GM18861 (cell line): ENCODE measurements around the gene SLC41A3.

Experiments
- ATAC-seq: cut with Tn5 transposase; IDR thresholded peaks from one replicate; pipeline ENCODE4 v1.9.1; 2021; ENCODE audit not compliant: unreplicated experiment

SLC41A3 gene

DNA sequence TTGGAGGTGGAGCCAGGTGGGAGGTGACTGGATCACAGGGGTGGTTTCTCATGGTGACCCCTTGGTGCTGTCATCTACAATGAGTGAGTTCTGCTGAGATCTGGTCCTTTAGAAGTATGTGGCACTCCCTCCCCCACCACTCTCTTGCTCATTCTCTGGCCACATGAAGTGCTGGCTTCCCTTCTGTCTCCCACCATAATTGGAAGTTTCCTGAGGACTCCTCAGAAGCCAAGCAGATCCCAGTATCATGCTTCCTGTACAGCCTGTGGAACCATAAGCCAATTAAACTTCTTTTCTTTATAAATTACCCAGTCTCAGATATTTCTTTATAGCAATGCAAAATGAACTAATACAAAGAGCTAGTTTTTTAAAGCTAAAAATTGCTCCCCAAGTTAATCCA lies 54.7 kb downstream of the SLC41A3 start:
- no peak for ATAC-seq

DNA sequence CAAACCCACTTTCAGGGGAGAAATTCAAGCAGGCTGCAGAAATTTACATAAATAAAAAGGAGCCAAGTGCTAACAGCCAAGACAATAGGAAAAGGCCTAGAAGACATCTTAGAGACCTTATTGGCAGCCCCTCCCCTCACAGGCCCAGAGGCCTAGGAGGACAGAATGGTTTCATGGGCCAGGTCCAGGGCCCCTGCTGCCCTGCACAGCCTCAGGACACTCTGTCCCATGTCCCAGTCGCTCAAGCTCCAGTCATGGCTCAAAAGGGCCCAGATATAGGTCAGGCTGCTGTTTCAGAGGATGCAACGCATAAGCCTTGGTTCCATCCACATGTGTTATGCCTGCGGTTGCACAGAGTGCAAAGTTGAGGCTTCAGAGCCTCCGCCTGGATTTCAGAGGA lies 55.8 kb downstream of the SLC41A3 start:
- no peak for ATAC-seq

DNA sequence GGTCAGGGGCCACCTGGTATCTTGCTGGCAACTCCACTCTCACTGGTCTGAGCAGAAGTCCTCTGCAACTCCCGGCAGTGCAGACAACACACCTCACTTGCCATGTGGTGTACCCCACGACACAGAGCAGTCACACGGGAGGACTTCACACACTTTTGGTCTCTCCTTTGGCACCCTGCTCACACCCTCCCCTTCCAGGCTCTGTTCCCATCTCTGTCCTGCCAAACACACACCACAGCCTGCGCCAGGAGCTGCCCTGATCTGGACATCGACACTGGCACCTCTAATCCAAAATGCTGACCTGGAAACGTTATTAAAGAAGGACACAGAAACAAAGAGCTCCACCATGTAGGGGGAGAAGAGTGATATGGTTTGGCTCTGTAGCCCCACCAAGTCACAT lies 57.2 kb downstream of the SLC41A3 start:
- no peak for ATAC-seq

DNA sequence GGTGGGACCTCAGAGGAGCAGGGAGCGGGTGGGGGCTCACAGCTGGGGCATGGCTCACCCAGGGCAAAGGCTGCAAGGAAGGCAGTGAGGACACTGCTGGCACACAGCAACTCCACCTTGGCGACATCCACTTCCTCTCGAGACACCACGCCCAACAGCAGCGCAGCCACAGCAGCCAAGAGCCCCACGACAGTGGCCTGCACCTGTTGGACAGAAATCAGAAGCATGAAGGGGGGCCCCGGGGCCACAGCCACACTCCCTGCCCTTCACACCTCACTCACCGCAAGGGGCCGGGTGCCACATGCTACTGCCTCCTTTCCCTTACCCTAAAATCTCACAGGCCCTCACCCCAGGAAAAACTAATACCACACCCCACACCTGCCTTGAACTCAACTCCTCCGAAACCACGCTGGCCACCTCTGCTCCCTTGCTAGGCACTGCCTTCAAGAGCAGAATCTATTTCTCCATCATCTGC lies 57.6 kb downstream of the SLC41A3 start:
- no peak for ATAC-seq

DNA sequence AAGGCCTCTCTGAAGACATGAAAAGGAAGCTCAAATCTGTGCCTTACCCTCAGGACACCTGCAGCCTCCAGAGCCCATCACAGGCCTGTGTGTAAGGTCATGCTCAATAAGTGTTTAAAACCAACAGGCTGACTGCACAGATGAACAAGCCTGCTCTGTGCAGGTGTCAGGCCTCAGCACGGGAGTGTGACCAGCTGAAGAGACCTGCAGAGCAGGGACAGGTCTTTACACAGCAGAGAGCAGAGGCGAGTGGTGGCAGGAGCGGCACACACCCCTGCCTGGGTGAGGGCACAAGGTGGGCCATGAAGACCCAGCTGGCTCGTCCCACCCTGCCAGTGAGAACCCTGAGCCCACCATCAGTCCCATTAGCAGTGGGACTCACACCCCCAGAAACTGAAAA lies 58.1 kb downstream of the SLC41A3 start:
- no peak for ATAC-seq

DNA sequence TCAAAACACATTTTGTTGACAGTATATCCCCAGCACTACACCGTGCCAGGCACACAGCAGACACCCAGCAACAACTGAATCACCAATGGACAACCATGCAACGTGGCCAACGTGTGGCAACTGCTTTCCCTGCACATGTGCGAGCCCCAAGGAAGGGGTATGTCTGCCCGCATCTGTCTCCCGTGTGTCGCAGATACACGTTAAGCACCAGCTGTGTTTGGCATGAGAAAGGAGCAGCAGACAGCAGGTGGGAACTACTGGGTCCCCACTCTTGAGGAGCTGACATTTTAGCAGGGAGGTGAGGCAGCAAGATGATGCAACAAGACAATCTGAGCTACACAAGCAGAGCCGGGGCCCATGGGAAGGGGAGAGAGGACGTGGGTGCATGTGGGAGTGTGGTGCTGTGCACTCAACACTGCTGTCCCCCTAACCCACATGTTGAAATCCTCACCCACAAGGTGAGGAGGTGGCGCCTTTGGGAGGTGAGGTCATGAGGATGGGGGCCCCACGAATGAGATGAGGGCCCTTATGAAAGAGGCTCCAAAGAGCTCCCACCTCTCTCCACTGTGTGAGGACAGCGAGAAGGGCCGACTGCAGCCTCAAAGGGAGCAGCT lies 58.7 kb downstream of the SLC41A3 start:
- no peak for ATAC-seq

DNA sequence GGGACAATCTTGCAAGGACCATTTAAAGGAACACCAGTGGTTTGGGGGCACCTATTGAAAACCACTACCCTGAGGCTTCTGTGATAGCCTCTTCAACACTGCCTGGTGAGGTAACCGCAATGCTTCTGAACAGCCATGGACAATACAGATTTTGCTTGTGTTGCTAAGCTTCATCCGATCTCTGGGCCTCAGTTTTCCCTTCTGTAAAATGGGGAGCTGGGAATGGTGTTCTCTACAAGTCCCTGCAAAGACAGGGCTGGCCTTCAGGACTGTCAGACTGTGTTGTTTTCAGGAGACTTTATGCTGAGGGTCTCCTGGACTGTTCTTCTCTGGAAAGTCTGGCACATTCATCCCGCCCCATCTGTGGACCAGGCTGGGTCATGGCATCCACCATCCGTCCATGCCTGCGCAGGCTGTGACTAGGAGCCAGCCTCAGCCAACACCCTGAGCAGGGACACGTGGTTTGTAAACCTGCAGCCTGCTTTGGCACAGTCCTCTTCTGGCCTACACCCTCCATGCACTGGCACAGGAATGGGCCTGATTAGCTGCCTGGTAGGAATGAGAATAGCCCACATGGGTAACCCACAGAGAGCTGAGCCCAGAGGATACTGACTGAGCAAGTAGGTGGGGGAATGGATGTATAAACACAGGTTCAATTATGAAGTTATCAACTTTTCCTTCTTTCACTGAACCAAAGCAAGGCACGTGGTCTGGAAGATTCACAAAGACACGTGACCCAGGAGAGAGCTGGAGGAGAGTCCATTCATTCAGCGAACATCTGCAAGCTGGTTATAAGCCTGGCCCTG lies 59.7 kb downstream of the SLC41A3 start:
- no peak for ATAC-seq

DNA sequence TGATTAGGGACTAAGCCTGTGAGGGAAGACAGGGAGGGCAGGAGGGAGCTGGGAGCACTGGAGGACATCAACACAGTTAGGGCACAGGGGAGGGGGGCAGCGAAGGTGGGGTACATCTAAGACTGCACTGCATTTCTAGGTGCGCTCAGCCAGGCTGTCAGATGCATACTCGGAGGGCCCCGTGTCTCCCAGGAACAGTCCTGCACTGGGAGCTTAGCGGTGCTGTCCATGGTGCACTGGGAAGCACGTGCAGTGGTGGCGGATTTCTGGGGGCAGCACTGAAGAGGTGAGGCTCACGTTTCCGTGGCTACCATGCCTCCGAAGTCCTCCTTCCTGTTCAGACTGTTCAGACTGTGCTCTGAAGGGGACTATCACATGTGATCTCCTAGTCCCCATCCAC lies 60.5 kb downstream of the SLC41A3 start:
- ATAC-seq = no peak

DNA sequence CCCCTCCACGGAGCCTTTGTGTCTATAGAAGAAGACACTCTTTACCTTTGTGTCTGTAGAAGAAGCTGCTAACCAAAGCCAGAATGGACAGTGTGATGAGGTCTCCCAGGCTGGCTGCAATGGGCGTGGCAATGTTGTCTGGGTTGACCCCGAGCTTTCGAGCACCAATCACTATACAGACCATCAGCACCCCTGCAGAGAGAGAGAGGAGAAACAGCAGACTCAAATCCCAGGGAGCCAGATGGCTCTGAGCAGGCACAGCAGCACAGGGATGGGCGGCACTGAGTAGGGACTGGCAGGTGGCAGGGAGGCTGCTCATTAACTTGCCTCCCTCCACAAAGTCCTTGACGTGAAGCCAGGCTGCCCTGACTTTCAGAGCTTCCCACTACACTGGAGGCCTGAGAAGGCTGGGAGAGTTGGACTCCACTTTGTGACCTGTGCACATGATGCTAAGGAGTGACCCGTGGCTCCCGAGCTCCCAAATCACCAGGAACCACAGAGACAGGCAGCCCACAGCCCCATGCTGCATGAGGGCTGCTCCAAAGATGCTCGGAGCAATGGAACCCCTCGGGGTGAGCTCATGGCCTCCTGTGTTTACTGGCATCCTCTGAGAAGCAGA lies 61.1 kb downstream of the SLC41A3 start:
- no peak for ATAC-seq

DNA sequence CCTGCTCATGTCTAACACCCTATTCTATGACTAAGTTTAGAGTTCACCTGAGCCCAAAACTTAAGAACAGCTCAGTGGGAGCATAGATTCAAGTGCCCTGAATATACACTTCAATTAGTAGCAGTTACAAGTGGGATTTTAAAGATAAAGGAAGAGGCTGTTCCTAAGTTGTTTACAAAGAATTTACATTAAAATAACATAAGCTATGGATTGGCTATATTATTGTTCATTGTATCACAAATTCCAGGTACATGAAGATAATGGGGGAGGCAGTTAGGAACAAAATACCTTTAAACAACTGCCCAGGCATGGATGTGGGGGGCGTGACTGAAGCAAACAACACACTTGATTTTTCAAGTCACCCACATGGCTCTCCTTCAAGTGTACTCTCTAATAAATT lies 62.2 kb downstream of the SLC41A3 start:
- ATAC-seq = no peak

DNA sequence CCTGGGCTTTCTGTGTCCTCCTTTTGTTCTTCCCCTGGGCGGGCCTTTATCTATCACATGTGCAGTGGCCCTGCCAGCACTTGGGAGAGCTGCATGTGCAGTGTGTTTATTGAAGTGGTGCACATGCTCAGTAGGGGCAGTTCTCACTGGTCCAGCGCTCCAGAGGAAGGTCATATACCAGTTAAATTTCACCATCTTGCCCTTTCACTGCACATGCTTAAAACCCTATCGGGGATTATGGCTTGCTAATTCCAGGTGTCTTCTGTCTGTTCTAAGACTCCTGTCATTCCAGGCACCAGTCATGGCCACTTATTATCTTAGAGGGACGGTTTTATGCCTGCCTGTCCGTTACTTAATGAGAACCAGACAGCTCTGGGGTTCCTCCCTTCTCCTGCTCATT lies 62.7 kb downstream of the SLC41A3 start:
- ATAC-seq = no peak

DNA sequence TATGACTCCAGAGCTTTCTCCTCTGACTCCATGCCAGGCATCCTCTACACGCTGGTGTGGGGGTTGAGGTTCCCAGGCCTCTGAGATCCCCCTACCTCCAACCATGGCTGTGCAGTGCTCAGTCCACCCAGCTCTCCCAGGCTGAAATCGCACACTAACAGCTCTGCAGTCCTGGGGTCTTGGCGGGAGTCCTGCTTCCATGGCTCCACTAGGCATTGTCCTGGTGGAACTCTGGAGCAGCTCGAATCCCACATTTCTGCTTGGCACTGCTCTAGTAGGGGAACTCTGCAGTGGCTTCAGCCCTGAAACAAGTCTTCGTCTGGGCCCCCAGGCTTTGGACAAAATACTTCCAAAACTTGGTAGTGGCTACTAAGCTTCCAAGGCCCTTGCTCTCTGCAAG lies 64.2 kb downstream of the SLC41A3 start:
- ATAC-seq = no peak

DNA sequence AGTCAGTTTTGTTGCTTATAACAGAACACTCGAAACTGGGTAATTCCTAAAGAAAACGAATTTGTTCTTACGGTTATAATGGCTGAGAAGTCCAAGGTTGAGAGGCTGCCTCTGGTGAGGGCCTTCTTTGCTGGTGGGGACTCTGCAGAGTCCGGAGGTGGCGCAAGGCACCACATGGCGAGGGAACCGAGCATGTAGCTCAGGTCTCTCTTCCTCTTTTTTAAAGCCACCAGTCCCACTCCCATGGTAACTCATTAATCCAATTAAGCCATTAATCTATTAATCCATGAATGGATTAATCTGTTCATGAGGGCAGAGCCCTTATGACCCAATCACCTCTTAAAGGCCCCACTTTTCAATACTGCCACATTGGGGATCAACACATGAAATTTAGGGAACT lies 64.9 kb downstream of the SLC41A3 start:
- no peak for ATAC-seq

DNA sequence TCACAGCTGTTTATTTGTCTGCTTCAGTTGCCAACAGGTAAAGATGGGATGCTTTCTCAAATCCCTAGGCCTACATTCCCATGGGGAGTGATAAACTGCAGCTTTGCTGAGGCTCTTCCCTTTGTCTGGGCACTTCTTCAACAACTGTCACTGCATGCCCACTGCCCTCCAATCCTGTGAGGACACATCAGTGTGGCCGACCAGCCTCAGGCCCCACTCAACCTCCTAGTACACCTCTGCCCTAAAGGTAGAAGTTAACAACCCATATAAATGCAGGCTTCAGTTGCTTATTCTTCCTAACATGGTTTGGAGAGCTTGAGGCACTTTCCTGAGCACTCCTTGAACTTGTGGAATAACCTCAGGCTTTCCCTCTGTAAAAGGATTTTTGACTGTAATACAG lies 65.4 kb downstream of the SLC41A3 start:
- ATAC-seq = no peak

DNA sequence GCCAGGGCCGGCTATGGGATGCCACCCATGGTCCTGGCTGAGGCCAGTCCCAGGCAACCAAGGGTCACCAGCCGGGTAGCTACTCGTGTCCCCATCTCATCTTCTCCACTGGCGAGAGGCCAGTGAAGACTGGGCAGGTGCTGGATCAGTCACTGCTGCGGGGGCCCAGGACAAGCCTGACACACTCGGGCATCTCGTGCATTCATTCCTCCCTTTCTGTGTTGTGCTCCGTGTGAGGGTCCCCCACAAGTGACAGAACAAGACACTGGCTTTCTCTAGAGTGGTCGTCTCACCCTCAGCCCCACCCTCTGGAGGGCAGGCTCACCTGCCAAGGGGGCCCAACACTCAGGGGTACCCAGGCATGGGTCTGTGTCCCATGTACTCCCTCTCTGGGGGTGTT lies 66.6 kb downstream of the SLC41A3 start:
- ATAC-seq = no peak

DNA sequence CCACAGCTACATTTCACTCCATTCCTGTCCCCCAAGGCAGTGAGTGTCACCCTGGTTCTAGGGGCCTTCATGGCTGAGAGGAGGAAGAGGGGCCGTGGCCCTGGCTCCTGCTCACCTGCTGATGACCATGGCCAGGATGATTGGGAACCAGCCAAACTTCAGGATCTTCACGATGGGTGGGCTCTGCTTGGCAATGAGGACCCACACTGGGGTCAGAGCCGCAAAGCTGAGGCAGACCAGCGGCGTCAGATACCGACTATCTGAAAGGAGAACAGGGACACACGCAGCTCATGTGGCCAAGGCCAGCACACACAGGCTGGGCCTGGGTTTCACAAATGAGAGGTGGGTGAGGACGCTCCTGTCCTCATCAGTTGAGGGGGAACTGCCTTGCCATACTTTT lies 67.3 kb downstream of the SLC41A3 start:
- ATAC-seq = no peak

DNA sequence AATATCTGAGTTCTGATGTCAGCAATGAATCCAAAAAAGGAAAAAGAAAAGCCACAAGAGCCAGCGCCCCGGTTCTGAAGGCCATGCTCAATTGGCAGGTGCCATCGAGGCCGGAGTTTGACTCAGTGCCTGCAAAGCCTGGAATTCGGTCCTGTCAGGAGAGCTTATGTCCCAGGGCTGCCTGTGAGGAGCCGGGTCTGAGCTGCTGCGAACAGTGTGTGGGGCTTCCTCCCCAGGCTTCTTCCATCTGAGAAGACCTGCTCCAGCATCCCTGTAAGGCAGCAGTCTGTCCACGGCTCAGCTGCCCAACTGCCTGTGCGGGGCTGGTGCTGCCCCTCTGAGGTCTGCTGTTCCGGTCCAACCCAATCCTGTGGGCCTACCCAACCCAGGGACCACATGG lies 68.8 kb downstream of the SLC41A3 start:
- ATAC-seq = no peak

DNA sequence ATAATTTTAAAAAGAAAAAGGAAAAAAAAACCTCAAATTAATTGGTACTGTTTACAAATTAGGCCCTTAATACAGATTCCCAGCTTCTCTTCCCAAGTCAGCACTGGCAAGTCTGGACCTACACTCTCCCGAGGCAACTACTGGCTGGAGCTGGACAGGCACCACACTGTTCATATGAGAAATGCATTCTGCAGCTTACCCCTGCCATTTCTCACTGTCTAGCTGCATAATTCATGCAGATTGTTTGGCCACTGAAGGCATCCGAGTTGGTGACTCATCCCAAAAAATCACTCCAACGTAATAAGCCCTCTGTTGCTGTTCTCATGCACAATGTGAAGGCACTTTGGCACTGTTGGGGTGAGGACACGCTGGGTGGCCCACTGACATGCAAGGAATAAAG lies 69.7 kb downstream of the SLC41A3 start:
- ATAC-seq = no peak

DNA sequence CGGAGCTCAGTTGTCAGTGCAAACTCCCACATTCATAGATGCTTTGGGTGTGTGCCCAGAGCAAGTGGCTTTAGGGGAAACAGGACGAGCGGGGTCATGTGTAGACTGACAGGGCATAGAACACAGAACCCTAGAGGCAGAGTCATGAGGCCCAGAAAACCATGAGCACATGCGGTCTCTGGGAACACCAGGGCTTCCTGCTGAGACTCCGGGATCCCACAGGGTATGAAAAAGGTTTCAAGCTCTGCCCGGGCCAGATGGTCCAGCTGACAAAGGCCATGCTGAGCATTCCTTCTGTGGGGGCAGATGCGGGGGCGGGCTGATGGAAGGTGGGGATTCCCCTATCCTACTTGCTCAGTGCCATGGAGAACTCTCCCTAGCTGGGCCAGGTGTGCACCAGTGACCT lies 70.2 kb downstream of the SLC41A3 start:
- no peak for ATAC-seq

DNA sequence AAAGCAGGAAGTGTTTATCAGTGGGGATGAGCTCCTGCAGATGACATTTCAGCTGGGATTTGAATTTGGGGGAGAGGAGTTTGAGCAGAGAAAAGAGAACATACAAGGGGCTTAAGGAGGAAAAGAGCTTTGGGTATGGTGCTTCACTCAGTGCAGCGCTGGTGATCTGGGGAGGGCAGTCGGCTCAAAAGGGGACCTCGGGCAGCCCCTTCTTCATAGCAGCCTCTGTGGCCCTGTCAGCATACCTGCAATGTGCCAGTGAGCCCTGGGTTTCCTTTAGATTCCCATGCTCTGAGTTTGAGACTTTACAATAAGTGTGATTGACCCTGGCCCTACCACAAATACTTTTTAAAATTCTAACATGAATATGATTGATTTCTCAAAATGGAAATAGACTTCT lies 74.7 kb downstream of the SLC41A3 start:
- ATAC-seq = no peak

DNA sequence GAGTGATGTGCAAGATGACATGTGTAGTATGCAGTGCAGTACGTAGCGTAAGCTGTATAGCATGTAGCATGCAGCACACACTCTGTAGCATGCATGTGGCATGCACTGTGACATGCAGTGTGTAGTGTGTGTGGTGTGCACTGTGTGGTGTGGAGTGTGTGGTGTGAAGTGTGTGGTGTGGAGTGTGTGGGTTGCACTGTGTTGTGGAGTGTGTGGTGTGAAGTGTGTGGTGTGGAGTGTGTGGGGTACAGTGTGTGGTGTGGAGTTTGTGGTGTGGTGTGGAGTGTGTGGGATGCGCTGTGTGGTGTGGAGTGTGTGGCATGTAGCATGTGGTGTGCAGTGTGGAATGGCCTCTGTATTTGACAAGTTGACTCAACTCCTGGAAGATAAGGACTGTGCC lies 75.7 kb downstream of the SLC41A3 start:
- no peak for ATAC-seq

DNA sequence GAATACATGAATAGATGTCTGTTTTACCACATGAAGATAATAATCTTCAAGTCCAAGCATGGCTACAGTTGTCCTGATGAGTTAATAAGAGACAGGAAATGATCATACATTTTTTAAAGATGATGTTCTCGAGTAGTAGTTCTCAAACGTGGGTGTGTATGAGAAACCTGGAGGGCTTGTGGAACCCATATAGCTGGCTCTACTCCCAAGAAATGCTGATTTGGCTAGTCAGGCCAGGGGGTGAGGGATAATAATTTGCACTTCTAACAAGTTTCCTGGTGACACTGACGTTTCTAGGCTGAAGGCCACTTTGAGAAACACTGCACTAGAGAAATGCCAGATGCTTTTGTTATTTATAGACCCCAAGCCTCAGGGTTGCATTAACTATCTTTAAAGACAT lies 78.0 kb downstream of the SLC41A3 start:
- no peak for ATAC-seq
